Inferior parietal cortex (tissue), 1 donor: ENCODE data around the gene CLMN.
A peak's percentile ranks its signal among the peaks of the same experiment; 100 is the strongest.

Experiments used
- DNase-seq: peaks from one replicate; pipeline ENCODE4 v3.0.0-alpha.2; 2016; ENCODE audit errors: extremely low spot score

The CLMN gene

DNA sequence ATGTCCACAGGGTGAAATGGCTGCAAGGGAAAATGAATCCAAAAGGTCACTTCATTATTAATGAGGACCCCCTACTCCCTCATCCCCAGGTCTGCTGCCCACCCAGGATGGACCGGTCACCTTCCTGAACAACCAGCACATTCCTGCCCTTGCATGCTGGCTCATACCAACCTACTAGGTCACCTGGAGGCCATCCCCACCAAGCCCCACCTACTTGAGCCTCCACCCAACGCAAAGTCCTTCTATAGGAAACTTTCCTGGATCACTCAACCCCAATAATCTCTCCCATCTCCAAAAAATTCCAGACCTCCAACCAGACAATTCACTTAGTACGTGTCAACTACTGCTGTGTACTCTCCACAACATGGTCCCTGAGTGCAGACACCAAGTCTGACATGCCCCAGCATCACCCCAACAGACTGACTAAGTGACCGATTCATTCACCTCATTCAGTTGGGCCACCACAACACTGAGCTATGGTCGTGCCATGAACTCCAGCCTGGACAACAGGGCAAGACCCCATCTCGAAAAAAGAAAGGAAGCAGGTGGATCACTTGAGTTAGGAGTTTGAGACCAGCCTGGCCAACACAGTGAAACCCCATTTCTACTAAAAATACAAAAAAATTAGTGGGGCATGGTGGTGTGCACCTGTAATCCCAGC lies 18.1 kb downstream of the CLMN start:
- no peak for DNase-seq

- peak; percentile 87 for DNase-seq
Measured at GRCh38 chr14:95300697-95301526, 18.8 kb downstream of the CLMN start.

GRCh38 chr14:95300002-95300696 lies 19.6 kb downstream of the CLMN start:
- no peak for DNase-seq

DNA sequence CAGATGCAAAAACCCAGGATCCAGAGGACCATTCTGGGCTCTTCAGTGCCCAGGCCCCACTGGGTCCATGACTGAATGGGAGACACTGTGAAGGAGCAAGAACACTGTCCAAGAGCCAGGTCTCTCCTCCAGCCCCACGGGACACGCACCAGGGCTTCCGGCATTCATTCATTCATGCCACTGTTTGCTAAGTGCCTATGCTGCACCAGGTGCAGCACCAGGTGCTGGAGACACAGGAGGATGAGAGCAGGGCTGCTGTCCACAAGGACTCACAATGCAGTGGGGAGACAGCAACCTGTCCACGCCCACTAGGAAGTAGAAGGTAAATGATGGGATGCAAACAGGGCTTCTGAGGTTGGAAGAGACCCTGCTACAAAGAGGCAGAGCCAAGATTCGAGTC lies 20.4 kb downstream of the CLMN start:
- no peak for DNase-seq

DNA sequence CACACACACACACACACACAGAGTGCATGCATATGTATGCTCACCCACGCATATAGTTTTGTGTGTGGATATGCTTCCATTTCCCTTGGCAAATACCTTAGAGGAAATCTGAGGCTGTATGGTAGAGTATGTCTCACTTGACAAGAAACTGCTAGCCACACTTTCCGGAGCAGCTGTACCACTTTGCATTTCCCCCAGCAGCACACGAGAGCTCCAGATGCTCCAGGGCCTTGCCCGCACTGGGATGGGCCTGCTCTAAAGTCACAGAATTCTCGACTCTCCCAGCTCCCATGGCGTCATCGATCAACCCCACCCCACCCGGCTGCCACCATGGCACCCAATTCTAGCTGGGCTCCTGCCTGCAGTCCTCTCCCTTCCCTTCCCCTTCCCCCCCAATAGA lies 21.9 kb downstream of the CLMN start:
- no peak for DNase-seq

GRCh38 chr14:95296966-95297365 lies 22.7 kb downstream of the CLMN start:
- DNase-seq = no peak

DNA sequence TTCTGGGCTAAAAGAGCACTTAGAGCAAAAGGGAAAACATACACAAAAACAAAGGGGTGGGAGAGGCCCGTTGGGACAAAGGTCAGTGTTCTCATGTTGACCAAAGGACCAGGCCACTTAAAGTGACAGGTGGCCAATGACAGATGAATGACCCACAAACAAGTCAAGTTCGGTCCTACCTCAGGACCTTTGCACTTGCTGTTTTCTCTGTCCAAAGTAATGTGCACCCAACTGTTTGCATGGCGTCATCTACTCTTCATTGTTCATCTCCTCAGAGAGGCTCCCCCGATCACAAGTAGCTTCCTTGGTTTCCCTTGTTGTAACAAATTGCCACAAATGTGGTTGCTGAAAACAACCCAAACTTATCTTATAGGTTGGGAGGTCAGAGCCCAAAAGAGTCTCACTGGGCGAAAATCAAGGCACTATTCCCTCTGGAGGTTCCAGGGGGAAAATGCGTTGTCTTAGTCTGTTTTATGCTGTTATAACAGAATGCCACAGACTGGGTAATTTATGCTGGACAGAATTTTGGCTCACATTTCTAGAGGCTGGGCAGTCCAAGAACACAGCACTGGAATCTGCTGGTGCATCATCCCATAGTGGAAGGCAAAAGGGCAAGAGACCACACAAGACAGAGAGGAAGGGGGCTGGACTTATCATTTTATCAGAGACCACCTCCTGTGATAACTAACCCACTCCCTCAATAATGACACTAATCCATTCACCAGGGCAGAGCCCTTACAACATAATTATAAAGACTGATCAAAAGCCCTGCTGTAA lies 23.9 kb downstream of the CLMN start:
- no peak for DNase-seq

DNA sequence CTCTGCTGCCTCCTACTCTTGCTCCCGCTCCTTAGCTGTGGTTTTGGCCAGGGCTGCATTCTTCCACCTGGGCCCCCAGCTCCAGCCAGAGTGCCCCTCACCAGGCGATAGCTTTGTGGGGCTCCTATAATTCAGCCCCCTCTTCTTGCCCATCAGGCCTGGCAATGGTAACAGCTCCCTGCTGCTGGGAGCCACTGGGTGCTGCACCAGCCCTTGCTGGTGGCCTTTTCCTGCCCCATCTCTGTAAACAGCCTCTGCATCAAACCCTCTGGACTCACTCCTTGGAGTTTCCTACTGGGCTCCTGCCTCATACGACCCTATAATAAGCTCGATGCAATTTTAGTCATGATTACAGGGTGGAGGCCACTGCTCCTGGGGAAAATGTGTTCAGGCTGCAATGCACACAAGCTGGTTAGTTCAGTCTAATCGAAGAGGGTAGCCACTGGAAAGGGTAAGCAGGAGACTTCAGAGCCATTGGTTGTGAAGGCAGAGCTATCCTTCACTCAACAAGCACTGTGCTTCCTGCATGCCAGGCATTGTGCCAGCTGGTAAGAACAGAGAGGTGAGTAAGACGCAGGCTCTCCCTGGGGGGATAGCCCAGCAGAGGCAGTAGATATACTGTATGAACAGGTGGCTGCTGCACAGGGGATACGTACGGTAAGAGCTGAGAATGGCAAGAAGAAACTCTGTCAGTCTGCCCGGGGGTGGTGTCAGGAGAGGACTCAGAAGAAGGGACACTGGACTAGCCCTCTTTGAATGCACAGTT lies 24.7 kb downstream of the CLMN start:
- no peak for DNase-seq

DNA sequence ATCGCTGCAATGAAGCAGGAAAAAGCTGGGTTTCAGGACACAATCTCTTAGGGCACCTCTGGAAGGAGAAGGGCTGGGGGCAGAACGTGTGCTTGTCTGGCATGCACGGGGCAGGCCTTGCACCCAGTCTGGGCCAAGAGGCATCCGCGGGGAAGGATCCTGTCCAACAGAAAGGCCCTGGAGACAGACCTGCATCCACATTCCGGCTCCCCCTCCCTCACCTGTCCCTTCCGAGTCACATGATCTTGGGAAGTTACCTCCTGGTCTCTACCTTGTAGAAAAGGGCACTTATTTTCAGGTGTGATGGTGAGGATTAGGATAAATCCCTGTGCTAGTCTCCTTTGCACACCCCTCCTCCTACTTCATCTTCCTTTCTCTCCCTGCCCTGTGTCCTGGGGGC lies 25.4 kb downstream of the CLMN start:
- DNase-seq = no peak

GRCh38 chr14:95293449-95293848 lies 26.3 kb downstream of the CLMN start:
- no peak for DNase-seq

DNA sequence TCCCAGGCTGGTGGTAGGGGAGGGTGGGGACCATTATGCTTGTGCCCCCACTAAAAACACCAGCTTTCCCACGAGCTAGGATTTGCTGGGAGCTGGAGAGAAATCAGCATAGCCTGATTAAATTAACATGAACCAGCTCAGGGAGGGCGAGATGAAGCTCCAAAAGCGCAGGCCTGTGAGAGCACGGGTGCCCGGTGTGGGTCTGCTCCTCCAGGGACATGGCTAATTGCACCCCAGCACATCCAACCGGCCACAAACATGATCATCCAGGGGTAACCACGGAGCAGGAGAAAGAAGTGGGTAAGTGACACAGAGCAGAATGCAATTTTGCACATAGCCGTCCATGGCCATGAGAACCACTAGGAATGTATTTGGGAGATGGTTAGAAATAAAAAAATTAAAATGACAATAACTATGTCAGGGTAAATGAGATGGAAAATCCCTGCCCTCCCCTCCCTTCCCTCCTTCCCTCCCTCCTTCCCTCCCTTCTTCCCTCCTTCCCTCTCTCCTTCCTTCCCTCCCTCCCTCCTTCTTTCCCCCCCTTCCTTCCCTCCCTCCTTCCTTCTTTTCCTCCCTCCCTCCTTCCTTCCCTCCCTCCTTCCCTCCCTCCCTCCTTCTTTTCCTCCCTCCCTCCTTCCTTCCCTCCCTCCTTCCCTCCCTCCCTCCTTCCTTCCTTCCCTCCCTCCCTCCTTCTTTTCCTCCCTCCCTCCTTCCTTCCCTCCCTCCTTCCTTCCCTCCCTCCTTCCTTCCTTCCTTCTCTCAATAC lies 26.9 kb downstream of the CLMN start:
- no peak for DNase-seq

DNA sequence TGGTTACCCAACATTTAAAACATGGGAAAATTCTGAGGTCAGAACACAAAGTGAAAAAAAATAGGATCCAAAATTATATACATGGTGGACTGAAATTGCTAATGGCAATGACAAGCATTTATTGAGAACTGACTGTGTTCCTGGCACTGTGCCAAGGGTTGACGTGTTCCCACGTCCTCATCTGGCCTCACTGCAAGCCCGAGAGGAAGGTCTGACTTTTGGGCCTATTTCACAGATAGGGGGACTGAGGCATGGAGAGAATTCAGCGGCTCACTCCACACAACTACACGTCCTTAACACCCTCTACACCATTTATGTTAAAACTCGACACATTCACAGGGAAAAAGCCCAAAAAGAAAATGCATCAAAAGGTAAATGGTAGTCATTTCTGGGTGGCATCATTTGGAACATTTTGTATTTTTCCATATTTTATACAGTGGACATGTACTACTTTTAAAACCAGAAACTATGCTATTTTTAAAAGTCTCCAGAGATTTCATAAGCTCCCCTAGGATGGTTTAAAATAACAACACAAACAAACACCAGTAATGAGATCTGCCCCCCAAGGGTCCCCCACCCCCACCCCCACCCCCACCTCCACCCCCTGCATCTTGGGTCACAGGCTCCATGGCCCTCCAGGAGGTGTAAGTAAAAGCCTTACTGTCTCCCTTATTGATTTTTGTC lies 27.7 kb downstream of the CLMN start:
- peak; percentile 66 for DNase-seq

- no peak for DNase-seq
Measured at GRCh38 chr14:95290871-95291431, 28.8 kb downstream of the CLMN start.

DNA sequence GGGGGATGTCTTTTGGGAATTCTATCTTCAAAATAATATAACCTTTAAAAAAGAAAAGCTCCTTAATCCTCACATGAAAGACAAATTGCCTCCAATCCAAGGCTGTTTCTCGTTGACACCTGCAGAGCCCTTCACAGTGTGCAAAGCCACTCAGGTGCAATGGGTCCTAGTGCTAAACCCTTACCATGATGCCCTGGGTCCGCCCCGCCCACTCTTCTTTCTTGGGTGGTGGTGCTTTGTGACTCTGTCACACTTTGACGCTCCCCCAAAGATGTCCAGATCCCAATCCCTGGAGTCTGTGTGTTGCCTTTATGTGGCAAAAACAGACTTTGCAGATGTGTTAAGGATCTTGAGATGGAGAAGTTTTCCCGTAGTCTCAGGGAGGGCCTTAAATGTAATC lies 29.7 kb downstream of the CLMN start:
- no peak for DNase-seq

- DNase-seq = no peak
Measured at GRCh38 chr14:95289323-95290010, 30.2 kb downstream of the CLMN start.

DNA sequence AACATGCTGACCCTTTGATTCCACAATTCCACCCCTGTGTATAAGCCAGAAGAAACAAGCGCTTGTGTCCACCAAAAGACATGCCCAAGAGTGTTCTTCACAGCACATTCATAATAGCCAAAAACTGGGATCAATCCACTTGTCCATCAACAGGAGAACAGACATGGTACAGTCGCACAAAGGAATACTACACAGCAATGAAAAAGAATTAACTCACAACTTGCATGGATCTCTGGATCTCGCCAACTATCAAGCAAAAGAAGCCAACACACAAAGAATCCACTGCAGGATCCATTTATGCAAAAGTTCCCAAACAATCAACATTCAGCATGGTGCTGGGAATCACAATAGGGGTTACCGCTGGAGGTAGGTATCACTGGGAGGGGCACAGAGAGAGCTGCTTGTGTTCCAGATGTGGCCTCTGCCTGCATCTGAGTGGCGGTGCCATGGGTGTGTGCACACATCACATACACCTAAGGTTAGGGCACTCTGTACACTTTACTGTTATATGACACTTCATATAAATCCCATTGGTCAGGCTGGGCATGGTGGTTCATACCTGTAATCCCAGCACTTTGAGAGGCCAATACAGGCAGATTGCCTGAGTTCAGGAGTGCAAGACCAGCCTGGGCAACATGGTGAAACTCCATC lies 30.9 kb downstream of the CLMN start:
- no peak for DNase-seq

- DNase-seq = no peak
Measured at GRCh38 chr14:95287176-95287754, 32.4 kb downstream of the CLMN start.

- no peak for DNase-seq
Measured at GRCh38 chr14:95286645-95287044, 33.1 kb downstream of the CLMN start.
